Neural progenitor cell (in vitro differentiated cells): ENCODE data around the gene SFTPD. TPM values are rescaled to one million over a fixed set of nuclear protein-coding genes. Genes with fewer than 3 reads are reported as not detected.

Experiments used
- DNase-seq: peaks from one replicate; pipeline ENCODE4 v3.0.0-alpha.2; 2016; ENCODE audit warnings: low spot score
- H2AFZ ChIP-seq: fragments of 200-600 bp; sonication (generic); replicated peaks from 2 replicates; pipeline ENCODE4 v1.6.1; 2016; ENCODE audit warnings: antibody characterized with exemption
- H3F3A ChIP-seq: fragments of 200-600 bp; sonication (generic); 2 replicates; pipeline ENCODE4 v1.6.1; 2016; ENCODE audit warnings: antibody characterized with exemption, low read depth
- H3K27ac ChIP-seq: fragments of 200-600 bp; sonication (generic); 2 replicates; pipeline ENCODE4 v1.5.1; 2016; ENCODE audit warnings: mild to moderate bottlenecking
- H3K27me3 ChIP-seq: fragments of 200-600 bp; sonication (generic); 2 replicates; pipeline ENCODE4 v1.6.1; 2016; ENCODE audit warnings: mild to moderate bottlenecking, moderate library complexity
- H3K36me3 ChIP-seq: fragments of 200-600 bp; sonication (generic); 2 replicates; pipeline ENCODE4 v1.5.1; 2016
- H3K4me1 ChIP-seq: fragments of 200-600 bp; sonication (generic); 2 replicates; pipeline ENCODE4 v1.6.1; 2016; ENCODE audit warnings: mixed run types
- H3K4me2 ChIP-seq: fragments of 200-600 bp; sonication (generic); 2 replicates; pipeline ENCODE4 v1.6.1; 2016
- H3K4me3 ChIP-seq: fragments of 200-600 bp; sonication (generic); 2 replicates; pipeline ENCODE4 v1.5.1; 2016
- H3K79me2 ChIP-seq: fragments of 200-600 bp; sonication (generic); 2 replicates; pipeline ENCODE4 v1.6.1; 2016; ENCODE audit warnings: low read depth
- H3K9ac ChIP-seq: fragments of 200-600 bp; sonication (generic); 2 replicates; pipeline ENCODE4 v1.6.1; 2016
- H3K9me3 ChIP-seq: fragments of 200-600 bp; sonication (generic); 2 replicates; pipeline ENCODE4 v1.5.1; 2016; ENCODE audit warnings: low read depth
- H4K20me1 ChIP-seq: fragments of 200-600 bp; sonication (generic); 2 replicates; pipeline ENCODE4 v1.6.1; 2016; ENCODE audit warnings: low read depth
- H3K27ac Mint-ChIP-seq: 3 replicates; pipeline ENCODE4 v1.8.0; 2021; ENCODE audit warnings: mixed read lengths
- H3K27me3 Mint-ChIP-seq: 2 replicates; pipeline ENCODE4 v1.8.0; 2022; ENCODE audit warnings: low read depth, mild to moderate bottlenecking, inconsistent platforms, moderate library complexity, mixed read lengths; ENCODE audit not compliant: insufficient read depth
- H3K36me3 Mint-ChIP-seq: 3 replicates; pipeline ENCODE4 v1.8.0; 2021; ENCODE audit warnings: mixed read lengths
- H3K4me1 Mint-ChIP-seq: 3 replicates; pipeline ENCODE4 v1.8.0; 2021; ENCODE audit warnings: mixed read lengths
- H3K4me3 Mint-ChIP-seq: 3 replicates; pipeline ENCODE4 v1.8.0; 2021; ENCODE audit warnings: mild to moderate bottlenecking, moderate library complexity, mixed read lengths
- H3K9me3 Mint-ChIP-seq: 3 replicates; pipeline ENCODE4 v1.8.0; 2020; ENCODE audit warnings: mixed read lengths
- EZH2 ChIP-seq: fragments of 200-600 bp; sonication (generic); IDR thresholded peaks from 2 replicates; pipeline ENCODE4 v1.6.1; 2017; ENCODE audit warnings: antibody characterized with exemption, mild to moderate bottlenecking, moderate library complexity
- EZH2phosphoT487 ChIP-seq: fragments of 200-600 bp; sonication (generic); IDR thresholded peaks from 2 replicates; pipeline ENCODE4 v1.6.1; 2017; ENCODE audit warnings: antibody characterized with exemption
- total RNA-seq: library from RNA; depleted of rRNA; stranded (reverse); fragments of >200 nt; gene quantifications from 2 replicates; pipeline ENCODE4 v1.2.3, GENCODE V29; 2015; ENCODE audit warnings: low replicate concordance
- TF ChIP-seq, protein P1 (sequence below): fragments of 200-600 bp; sonication (generic); IDR thresholded peaks from 2 replicates; pipeline ENCODE4 v1.5.1; 2017; ENCODE audit warnings: antibody characterized with exemption, mild to moderate bottlenecking

The SFTPD gene
- total RNA-seq, 1 donor from 2014 or later = not detected

DNA sequence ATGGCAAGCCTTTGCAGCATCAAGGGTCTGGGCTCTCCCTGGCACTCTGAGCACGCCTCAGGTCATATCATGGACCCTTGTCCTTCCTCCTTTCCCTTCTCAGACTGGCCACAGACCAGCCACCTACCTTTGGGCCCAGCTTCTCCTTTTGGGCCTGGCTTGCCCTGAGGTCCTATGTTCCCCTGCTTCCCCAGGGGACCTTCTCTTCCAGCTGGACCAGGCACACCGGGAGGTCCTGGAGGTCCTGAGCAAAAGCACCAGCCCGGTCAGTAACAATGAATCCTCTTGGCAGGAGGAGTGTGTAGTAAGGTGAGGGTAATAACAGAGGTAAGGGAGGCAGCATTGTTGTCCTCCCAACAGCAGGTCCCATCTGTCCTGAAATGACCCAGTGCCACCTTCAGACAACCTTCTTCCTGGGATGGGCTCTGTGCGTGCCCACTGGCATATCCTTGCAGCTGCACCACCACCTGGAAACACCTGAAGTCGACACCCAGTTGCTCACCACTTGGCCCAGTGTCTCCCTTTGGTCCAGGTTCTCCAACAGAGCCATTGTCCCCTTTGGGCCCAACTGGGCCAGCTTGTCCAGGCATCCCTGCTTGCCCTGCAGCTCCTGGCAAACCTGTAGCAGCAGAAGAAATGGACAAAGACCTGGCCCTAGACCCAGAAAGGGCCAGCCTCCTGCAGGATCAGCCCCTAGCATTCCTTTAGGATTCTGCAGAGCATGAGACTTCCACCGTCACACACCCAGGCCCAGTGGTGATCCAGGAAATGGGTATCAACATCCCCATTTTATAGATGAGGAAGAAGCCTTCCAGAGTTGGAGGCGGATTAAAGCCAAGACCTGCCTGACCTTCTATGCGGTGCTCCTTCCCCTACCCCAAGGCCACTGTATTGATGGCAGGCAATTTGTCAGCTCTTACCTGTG, 6.4 kb downstream of the SFTPD start:
- no peak for DNase-seq

DNA sequence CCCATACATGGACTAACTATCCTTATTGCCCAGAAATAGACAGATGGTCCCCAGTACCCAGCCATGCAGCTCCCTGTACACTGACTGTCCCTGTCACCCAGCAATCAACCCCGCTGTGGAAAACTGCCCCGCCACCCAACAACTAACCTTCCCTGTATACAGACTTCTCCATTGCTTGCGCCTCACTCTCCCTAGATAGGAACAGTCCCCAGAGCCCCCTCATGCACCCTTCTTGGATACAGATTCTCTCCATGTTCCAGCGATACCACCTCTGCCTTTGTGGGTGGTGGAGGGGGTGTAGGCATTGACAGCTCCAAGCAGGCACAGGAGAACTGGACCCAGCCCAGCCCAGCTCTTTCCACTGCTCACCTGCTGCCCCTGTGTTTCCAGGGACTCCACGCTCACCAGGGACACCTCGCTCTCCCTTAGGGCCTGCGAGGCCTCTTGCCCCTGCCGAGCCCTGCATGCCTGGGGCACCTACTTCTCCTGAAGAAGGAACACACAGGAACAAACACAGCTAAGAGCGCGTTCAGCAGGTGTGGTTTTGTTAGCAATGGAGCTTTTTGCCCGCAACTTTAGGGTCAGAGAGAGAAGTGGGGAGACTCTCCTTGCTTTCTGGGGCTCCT, 7.2 kb downstream of the SFTPD start:
- no peak overlapping the region for H3K4me3 Mint-ChIP-seq
- no peaks in the 10 kb centered on the region for H3K9me3 ChIP-seq
- TF ChIP-seq, protein P1, sequence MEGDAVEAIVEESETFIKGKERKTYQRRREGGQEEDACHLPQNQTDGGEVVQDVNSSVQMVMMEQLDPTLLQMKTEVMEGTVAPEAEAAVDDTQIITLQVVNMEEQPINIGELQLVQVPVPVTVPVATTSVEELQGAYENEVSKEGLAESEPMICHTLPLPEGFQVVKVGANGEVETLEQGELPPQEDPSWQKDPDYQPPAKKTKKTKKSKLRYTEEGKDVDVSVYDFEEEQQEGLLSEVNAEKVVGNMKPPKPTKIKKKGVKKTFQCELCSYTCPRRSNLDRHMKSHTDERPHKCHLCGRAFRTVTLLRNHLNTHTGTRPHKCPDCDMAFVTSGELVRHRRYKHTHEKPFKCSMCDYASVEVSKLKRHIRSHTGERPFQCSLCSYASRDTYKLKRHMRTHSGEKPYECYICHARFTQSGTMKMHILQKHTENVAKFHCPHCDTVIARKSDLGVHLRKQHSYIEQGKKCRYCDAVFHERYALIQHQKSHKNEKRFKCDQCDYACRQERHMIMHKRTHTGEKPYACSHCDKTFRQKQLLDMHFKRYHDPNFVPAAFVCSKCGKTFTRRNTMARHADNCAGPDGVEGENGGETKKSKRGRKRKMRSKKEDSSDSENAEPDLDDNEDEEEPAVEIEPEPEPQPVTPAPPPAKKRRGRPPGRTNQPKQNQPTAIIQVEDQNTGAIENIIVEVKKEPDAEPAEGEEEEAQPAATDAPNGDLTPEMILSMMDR = no peak
- no peak overlapping the region for H3K27ac Mint-ChIP-seq
- H3K9ac ChIP-seq = no peak overlapping the region
- H3K4me1 Mint-ChIP-seq = no peaks in the 10 kb centered on the region
- no peaks in the 10 kb centered on the region for H3K4me1 ChIP-seq
- no peak overlapping the region for H3K4me2 ChIP-seq
- H3K4me3 ChIP-seq = no peak overlapping the region
- H3F3A ChIP-seq = no peaks in the 10 kb centered on the region
- no peaks in the 10 kb centered on the region for H3K79me2 ChIP-seq
- peaks cover 6% of the 10 kb centered on the region for H3K27me3 Mint-ChIP-seq
- H3K36me3 ChIP-seq = no peaks in the 10 kb centered on the region
- H3K36me3 Mint-ChIP-seq = no peaks in the 10 kb centered on the region
- no peaks in the 10 kb centered on the region for H3K27me3 ChIP-seq
- no peak overlapping the region for H3K27ac ChIP-seq
- no peak overlapping the region for H2AFZ ChIP-seq
- no peaks in the 10 kb centered on the region for H3K9me3 Mint-ChIP-seq
- no peak for DNase-seq
- no peaks in the 10 kb centered on the region for H4K20me1 ChIP-seq

More for the DNA sequence above, 6.4 kb downstream of the SFTPD start:
- no peaks in the 10 kb centered on the region for H3K4me1 ChIP-seq
- H3K27me3 ChIP-seq = no peaks in the 10 kb centered on the region
- no peaks in the 10 kb centered on the region for H3F3A ChIP-seq
- no peak overlapping the region for H3K4me2 ChIP-seq
- no peak overlapping the region for H3K4me3 ChIP-seq
- H3K36me3 ChIP-seq = no peaks in the 10 kb centered on the region
- Mint-ChIP-seq H3K36me3 (no peaks in the 10 kb centered on the region), H3K27ac (no peak overlapping the region), H3K4me1 (no peaks in the 10 kb centered on the region), H3K27me3 (peaks cover 9% of the 10 kb centered on the region), H3K4me3 (no peak overlapping the region), H3K9me3 (no peaks in the 10 kb centered on the region)
- no peaks in the 10 kb centered on the region for H3K79me2 ChIP-seq
- H2AFZ ChIP-seq = no peak overlapping the region
- TF ChIP-seq EZH2 (no peak), EZH2phosphoT487 (no peak)
- TF ChIP-seq, protein P1 = no peak
- H3K27ac ChIP-seq = no peak overlapping the region
- H3K9me3 ChIP-seq = no peaks in the 10 kb centered on the region
- no peaks in the 10 kb centered on the region for H4K20me1 ChIP-seq
- H3K9ac ChIP-seq = no peak overlapping the region

DNA sequence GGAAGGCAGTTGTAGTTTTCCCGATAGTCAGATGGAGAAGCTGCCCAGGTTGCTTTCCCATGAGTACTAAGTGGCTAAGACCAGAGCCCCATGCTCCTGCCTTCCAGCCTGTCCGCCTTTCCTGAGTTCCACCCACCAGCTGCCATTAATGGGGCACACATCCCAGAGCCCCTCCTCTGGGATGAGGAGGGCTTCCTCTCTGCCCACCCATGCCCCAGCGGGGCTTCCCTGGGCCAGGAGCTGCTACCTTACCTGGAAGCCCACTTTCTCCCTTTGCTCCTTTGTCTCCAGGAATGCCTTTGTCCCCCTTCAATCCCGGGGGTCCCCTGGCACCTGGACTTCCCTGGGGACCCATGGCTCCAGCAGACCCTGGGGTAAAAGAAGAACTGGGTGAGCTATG, 7.8 kb downstream of the SFTPD start:
- Mint-ChIP-seq H3K9me3 (no peaks in the 10 kb centered on the region), H3K4me1 (no peaks in the 10 kb centered on the region), H3K36me3 (no peaks in the 10 kb centered on the region), H3K4me3 (no peak overlapping the region), H3K27me3 (peaks cover 6% of the 10 kb centered on the region), H3K27ac (no peak overlapping the region)
- Histone ChIP-seq H3K9ac (no peak overlapping the region), H4K20me1 (no peaks in the 10 kb centered on the region), H3K4me2 (no peak overlapping the region), H3K4me3 (no peak overlapping the region), H3K9me3 (no peaks in the 10 kb centered on the region), H3K4me1 (no peaks in the 10 kb centered on the region), H3F3A (no peaks in the 10 kb centered on the region), H3K36me3 (no peaks in the 10 kb centered on the region), H3K79me2 (no peaks in the 10 kb centered on the region), H2AFZ (no peak overlapping the region), H3K27ac (no peak overlapping the region), H3K27me3 (no peaks in the 10 kb centered on the region)
- TF ChIP-seq EZH2phosphoT487 (no peak), EZH2 (no peak)
- TF ChIP-seq, protein P1 = no peak
- DNase-seq = no peak
